Liver (tissue), 9 donors: ENCODE results near the gene AHNAK2. TPM values are rescaled to one million over a fixed set of nuclear protein-coding genes. Genes with fewer than 3 reads are reported as not detected.

ENCODE experiments used
- DNase-seq: peaks from one replicate; pipeline ENCODE4 v3.0.0-alpha.2; 2017; ENCODE audit warnings: low spot score
- H3K27ac ChIP-seq, 2 donors: one replicate each; pipeline ENCODE4 v1.7.0; 2013; ENCODE audit warnings: inconsistent platforms in 2 of 2, low read length in 2 of 2, control low read depth in 1 of 2, low read depth in 1 of 2, mild to moderate bottlenecking in 1 of 2
- H3K27me3 ChIP-seq, 4 donors: one replicate each; pipeline versions ENCODE4 v1.6.1 to v1.7.0; 2013; ENCODE audit warnings: low read length in 3 of 4, inconsistent platforms in 1 of 4, mild to moderate bottlenecking in 1 of 4, moderate library complexity in 1 of 4; ENCODE audit not compliant: control insufficient read depth in 4 of 4, insufficient read depth in 4 of 4
- H3K36me3 ChIP-seq, 4 donors: one replicate each; pipeline versions ENCODE4 v1.6.1 to v1.7.0; 2013; ENCODE audit warnings: low read length in 3 of 4, mild to moderate bottlenecking in 3 of 4, low read depth in 1 of 4, moderate library complexity in 1 of 4; ENCODE audit not compliant: control insufficient read depth in 4 of 4, insufficient read depth in 3 of 4
- H3K4me1 ChIP-seq, 4 donors: one replicate each; pipeline versions ENCODE4 v1.6.1 to v1.7.0; 2013; ENCODE audit warnings: low read length in 3 of 4, mild to moderate bottlenecking in 3 of 4, moderate library complexity in 1 of 4; ENCODE audit not compliant: control insufficient read depth in 4 of 4, insufficient read depth in 4 of 4
- H3K4me3 ChIP-seq, 3 donors: one replicate each; pipeline versions ENCODE4 v1.6.1 to v1.7.0; 2013; ENCODE audit warnings: low read length in 3 of 3, control low read depth in 1 of 3, low read depth in 1 of 3, mild to moderate bottlenecking in 1 of 3
- H3K9ac ChIP-seq, 2 donors: one replicate each; pipeline ENCODE4 v1.7.0; 2013; ENCODE audit warnings: low read length in 2 of 2, mild to moderate bottlenecking in 2 of 2, moderate library complexity in 2 of 2, control low read depth in 1 of 2, low read depth in 1 of 2
- H3K9me3 ChIP-seq, 4 donors: one replicate each; pipeline versions ENCODE4 v1.6.1 to v1.7.0; 2013; ENCODE audit warnings: low read length in 3 of 4; ENCODE audit not compliant: control insufficient read depth in 4 of 4
- EGR1 ChIP-seq, 2 donors: IDR thresholded peaks; 2 replicates each; pipeline ENCODE4 v1.6.1; 2016 to 2018; ENCODE audit warnings: antibody characterized with exemption in 2 of 2, low read depth in 2 of 2
- GABPA ChIP-seq, 2 donors: IDR thresholded peaks in 1 of 2; conservative IDR thresholded peaks in 1 of 2; 2 replicates each; pipeline ENCODE4 v1.6.1; 2016; ENCODE audit warnings: antibody characterized with exemption in 2 of 2, mild to moderate bottlenecking in 1 of 2, moderate library complexity in 1 of 2
- HNF4A ChIP-seq, 2 donors: conservative IDR thresholded peaks; 2 replicates each; pipeline ENCODE4 v1.6.1; 2016; ENCODE audit warnings: antibody characterized with exemption in 2 of 2, mild to moderate bottlenecking in 2 of 2
- HNF4G ChIP-seq: IDR thresholded peaks from 2 replicates; pipeline ENCODE4 v1.6.1; 2016; ENCODE audit warnings: antibody characterized with exemption
- JUND ChIP-seq, 2 donors: IDR thresholded peaks; 2 replicates each; pipeline ENCODE4 v1.6.1; 2016; ENCODE audit warnings: antibody characterized with exemption in 2 of 2
- MAX ChIP-seq: IDR thresholded peaks from 2 replicates; pipeline ENCODE4 v1.6.1; 2016; ENCODE audit warnings: antibody characterized with exemption
- NR2F2 ChIP-seq: IDR thresholded peaks from 2 replicates; pipeline ENCODE4 v1.6.1; 2016; ENCODE audit warnings: antibody characterized with exemption
- RAD21 ChIP-seq, 2 donors: IDR thresholded peaks; 2 replicates each; pipeline ENCODE4 v1.6.1; 2016; ENCODE audit warnings: antibody characterized with exemption in 2 of 2, mild to moderate bottlenecking in 2 of 2
- REST ChIP-seq: IDR thresholded peaks from 2 replicates; pipeline ENCODE4 v1.6.1; 2016; ENCODE audit warnings: antibody characterized with exemption, mild to moderate bottlenecking
- TAF1 ChIP-seq: conservative IDR thresholded peaks from 2 replicates; pipeline ENCODE4 v1.6.1; 2016; ENCODE audit warnings: antibody characterized with exemption, mild to moderate bottlenecking
- YY1 ChIP-seq: IDR thresholded peaks from 2 replicates; pipeline ENCODE4 v1.6.1; 2016; ENCODE audit warnings: antibody characterized with exemption, mild to moderate bottlenecking
- ZBTB33 ChIP-seq: IDR thresholded peaks from 2 replicates; pipeline ENCODE4 v1.6.1; 2016; ENCODE audit warnings: antibody characterized with exemption
- WGBS: extraction: QIAGEN DNeasy Blood & Tissue Kit; methylation state at CpG from one replicate; pipeline ENCODE4 v1.1.7; 2013; 5-methylcytosine and 5-hydroxymethylcytosine counted together
- polyA plus RNA-seq, 2 donors: library from polyadenylated mRNA; stranded (reverse) in 1 of 2; unstranded in 1 of 2; fragments of 200-250 nt in 1 of 2; fragments of >200 nt in 1 of 2; fragmentation: Nextera tagmentation in 1 of 2; extraction: Ambion mirVana in 1 of 2; gene quantifications; one replicate each; pipeline versions ENCODE4 v1.2.1 to v1.2.3, GENCODE V29; 2013 to 2015
- total RNA-seq, 2 donors: library from RNA; depleted of rRNA; stranded (reverse); fragments of >200 nt; gene quantifications; one replicate each; pipeline ENCODE4 v1.2.3, GENCODE V29; 2014
- donor health status: healthy.
- donor health status: healthy.
- donor health status: healthy.
- donor health status: healthy.
- donor health status: healthy.

The AHNAK2 gene
- total and polyA plus RNA-seq, 4 donors = 0.05 to 2.6 (median 1.2) TPM

- DNase-seq = no peak
- WGBS = 64% methylated on average over 2 of the region's 2 CpGs
- no peak for TF ChIP-seq HNF4G
Measured at GRCh38 chr14:104938436-104938835, 39.7 kb downstream of the AHNAK2 start.

GRCh38 chr14:104937694-104938365 lies 40.3 kb downstream of the AHNAK2 start:
- DNase-seq = no peak

More at GRCh38 chr14:104938436-104938835, 39.7 kb downstream of the AHNAK2 start:
- Histone ChIP-seq H3K27ac (no peak overlapping the region), H3K9ac (no peak overlapping the region), H3K36me3 (no peaks in the 10 kb centered on the region), H3K4me1 (no peaks in the 10 kb centered on the region), H3K4me3 (no peak overlapping the region), H3K27me3 (no peaks in the 10 kb centered on the region), H3K9me3 (no peaks in the 10 kb centered on the region)

More at GRCh38 chr14:104937694-104938365, 40.3 kb downstream of the AHNAK2 start:
- no peaks in the 10 kb centered on the region for H3K27me3 ChIP-seq
- no peak overlapping the region for H3K4me3 ChIP-seq
- no peaks in the 10 kb centered on the region for H3K36me3 ChIP-seq
- H3K4me1 ChIP-seq = peaks cover 0 to 5% (median 3%) of the 10 kb centered on the region in 4 donors
- H3K9me3 ChIP-seq = no peaks in the 10 kb centered on the region
- TF ChIP-seq MAX (no peak), YY1 (no peak), ZBTB33 (no peak), GABPA (IDR thresholded peaks at IDR 0.05 in 1 of 2, conservative IDR thresholded peaks at IDR 0.05 in 1 of 2) (no peak), RAD21 (IDR thresholded peaks at IDR 0.05) (no peak), TAF1 (no peak), REST (no peak), NR2F2 (no peak), EGR1 (IDR thresholded peaks at IDR 0.05; ENCODE audit: low read depth in 2 of 2) (no peak), JUND (IDR thresholded peaks at IDR 0.05) (no peak), HNF4A (conservative IDR thresholded peaks at IDR 0.05) (no peak)
- H3K9ac ChIP-seq = no peak overlapping the region
- H3K27ac ChIP-seq = no peak overlapping the region
- WGBS = 64% methylated on average over 11 of the region's 11 CpGs
